Thoracic aorta (tissue), 2 donors: ENCODE data around the gene TRIM38. TPM values are rescaled to one million over a fixed set of nuclear protein-coding genes. Genes with fewer than 3 reads are reported as not detected.

Experiments
- ATAC-seq: fragments of 150-250 bp; one replicate; pipeline ENCODE4 v1.8.0; 2017; ENCODE audit warnings: low read depth; ENCODE audit not compliant: insufficient number of reproducible peaks, low FRiP score
- DNase-seq: peaks from one replicate; pipeline ENCODE4 v3.0.0-alpha.2; 2020; ENCODE audit warnings: low spot score
- H3K27ac ChIP-seq, 2 donors: fragments of 200-600 bp; sonication (generic); 1 replicate in 1 of 2; 2 replicates in 1 of 2; pipeline ENCODE4 v1.5.1; 2016; ENCODE audit warnings: mild to moderate bottlenecking in 2 of 2, moderate library complexity in 2 of 2
- H3K27me3 ChIP-seq: fragments of 200-600 bp; sonication (generic); replicated peaks from 2 replicates; pipeline ENCODE4 v1.6.0; 2016; ENCODE audit warnings: mild to moderate bottlenecking; ENCODE audit not compliant: insufficient read depth
- H3K36me3 ChIP-seq: fragments of 200-600 bp; sonication (generic); one replicate; pipeline ENCODE4 v1.5.1; 2016
- H3K4me1 ChIP-seq, 2 donors: fragments of 200-600 bp; sonication (generic); 1 replicate in 1 of 2; 2 replicates in 1 of 2; pipeline versions ENCODE4 v1.5.1 to v1.6.0; 2016; ENCODE audit warnings: low read depth in 2 of 2, mild to moderate bottlenecking in 1 of 2; ENCODE audit not compliant: control insufficient read depth in 1 of 2
- H3K4me3 ChIP-seq: fragments of 200-600 bp; sonication (generic); 2 replicates; pipeline ENCODE4 v1.5.1; 2016; ENCODE audit warnings: mild to moderate bottlenecking
- H3K9me3 ChIP-seq: fragments of 200-600 bp; sonication (generic); 2 replicates; pipeline ENCODE4 v1.5.1; 2016
- CTCF ChIP-seq: fragments of 200-600 bp; sonication (generic); IDR thresholded peaks from one replicate; pipeline ENCODE4 v1.5.1; 2019; ENCODE audit warnings: antibody characterized with exemption
- total RNA-seq, 2 donors: library from RNA; depleted of rRNA; stranded (reverse); fragments of >200 nt; gene quantifications; one replicate each; pipeline versions ENCODE4 v1.1.0 to v1.2.3, GENCODE V29; 2016

TRIM38 gene
- total RNA-seq, 2 donors from 2014 or later, result 19.5 to 25.1 TPM

- no peak overlapping the region for H3K27ac ChIP-seq
- H3K36me3 ChIP-seq, result peaks cover 50% of the 10 kb centered on the region
- no peak for DNase-seq
- TF ChIP-seq CTCF, result no peak
- H3K9me3 ChIP-seq, result no peaks in the 10 kb centered on the region
- no peak overlapping the region for H3K4me3 ChIP-seq
- H3K27me3 ChIP-seq, result no peaks in the 10 kb centered on the region
- ATAC-seq, result no peak
- no peaks in the 10 kb centered on the region for H3K4me1 ChIP-seq
These were observed 18.3 kb downstream of the TRIM38 start for GRCh38 chr6:25980935-25981334.

GRCh38 chr6:25981568-25982263, 19.1 kb downstream of the TRIM38 start:
- Histone ChIP-seq H3K4me3 (no peak overlapping the region), H3K9me3 (no peaks in the 10 kb centered on the region), H3K27me3 (no peaks in the 10 kb centered on the region), H3K4me1 (no peaks in the 10 kb centered on the region), H3K27ac (no peak overlapping the region), H3K36me3 (peaks cover 48% of the 10 kb centered on the region)
- no peak for TF ChIP-seq CTCF
- DNase-seq (no peak), ATAC-seq (no peak)

- H3K36me3 ChIP-seq, result peaks cover 39% of the 10 kb centered on the region
- DNase-seq (no peak), ATAC-seq (no peak)
- no peaks in the 10 kb centered on the region for H3K27me3 ChIP-seq
- peak overlapping the region in 1 of 2 donors; percentile 18 for H3K27ac ChIP-seq
- H3K4me3 ChIP-seq, result no peak overlapping the region
- no peak for TF ChIP-seq CTCF
- H3K9me3 ChIP-seq, result no peaks in the 10 kb centered on the region
- H3K4me1 ChIP-seq, result no peaks in the 10 kb centered on the region
These were observed 21.7 kb downstream of the TRIM38 start for GRCh38 chr6:25984265-25984664.

- Histone ChIP-seq H3K4me3 (no peak overlapping the region), H3K27ac (no peak overlapping the region), H3K27me3 (no peaks in the 10 kb centered on the region), H3K36me3 (peaks cover 20% of the 10 kb centered on the region), H3K9me3 (no peaks in the 10 kb centered on the region), H3K4me1 (peaks cover 0 to 3% of the 10 kb centered on the region in 2 donors)
- DNase-seq (no peak), ATAC-seq (no peak)
- no peak for TF ChIP-seq CTCF
These were observed 25.2 kb downstream of the TRIM38 start for GRCh38 chr6:25987845-25988244.

- Histone ChIP-seq H3K27me3 (no peaks in the 10 kb centered on the region), H3K4me1 (peaks cover 9% of the 10 kb centered on the region in 2 donors), H3K36me3 (peaks cover 7% of the 10 kb centered on the region), H3K27ac (no peak overlapping the region), H3K9me3 (no peaks in the 10 kb centered on the region), H3K4me3 (no peak overlapping the region)
- ATAC-seq, result no peak
- DNase-seq, result no peak
- TF ChIP-seq CTCF, result no peak
These were observed 27.7 kb downstream of the TRIM38 start for GRCh38 chr6:25990172-25990873.
